NCI-H82 treated with DMSO at 0.1 percent for 48 hours (cell line): ENCODE data around the gene EDC3.

ENCODE experiments used
- DNase-seq: peaks from one replicate; lab custom pipeline; 2025; ENCODE audit not compliant: unreplicated experiment; lab: John Stamatoyannopoulos, UW

Gene EDC3

DNA sequence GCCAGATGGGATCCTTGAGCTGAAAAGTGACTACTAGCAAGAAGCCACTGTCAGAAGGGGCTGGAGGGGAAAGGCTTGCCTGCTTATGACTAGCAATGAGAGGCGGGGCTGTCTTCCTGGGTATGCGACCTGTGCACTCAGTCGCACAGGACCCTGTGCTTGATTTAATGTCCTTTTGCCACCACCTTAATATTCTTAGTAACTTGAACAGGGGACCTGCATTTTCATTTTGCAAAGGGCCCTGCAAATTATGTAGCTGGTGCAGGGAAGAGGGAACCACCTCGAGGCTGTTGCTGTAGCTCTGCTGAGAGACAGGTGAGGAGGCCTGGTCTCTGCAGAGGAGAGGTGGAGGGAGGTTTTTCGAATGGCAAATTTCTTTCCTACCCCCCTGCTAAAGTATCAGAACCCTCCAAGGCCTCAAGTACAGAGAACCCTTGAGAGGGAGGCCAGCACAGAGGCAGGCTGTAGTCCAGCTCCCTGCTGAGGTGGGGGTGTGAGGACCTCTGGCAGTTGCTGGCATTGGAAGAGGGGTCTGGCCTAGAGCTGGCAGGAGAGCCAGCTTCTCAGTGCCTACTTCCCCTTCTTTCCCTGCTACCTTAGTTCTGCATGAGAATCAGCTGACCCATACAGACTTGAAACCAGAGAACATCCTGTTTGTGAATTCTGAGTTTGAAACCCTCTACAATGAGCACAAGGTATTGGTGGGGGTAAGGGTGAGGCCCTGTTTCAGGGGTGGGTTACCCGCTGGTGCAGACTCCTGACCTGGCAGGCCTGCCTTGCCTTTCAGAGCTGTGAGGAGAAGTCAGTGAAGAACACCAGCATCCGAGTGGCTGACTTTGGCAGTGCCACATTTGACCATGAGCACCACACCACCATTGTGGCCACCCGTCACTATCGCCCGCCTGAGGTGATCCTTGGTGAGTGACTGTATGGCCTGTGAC, 68.8 kb downstream of the EDC3 start:
- no peak for DNase-seq

DNA sequence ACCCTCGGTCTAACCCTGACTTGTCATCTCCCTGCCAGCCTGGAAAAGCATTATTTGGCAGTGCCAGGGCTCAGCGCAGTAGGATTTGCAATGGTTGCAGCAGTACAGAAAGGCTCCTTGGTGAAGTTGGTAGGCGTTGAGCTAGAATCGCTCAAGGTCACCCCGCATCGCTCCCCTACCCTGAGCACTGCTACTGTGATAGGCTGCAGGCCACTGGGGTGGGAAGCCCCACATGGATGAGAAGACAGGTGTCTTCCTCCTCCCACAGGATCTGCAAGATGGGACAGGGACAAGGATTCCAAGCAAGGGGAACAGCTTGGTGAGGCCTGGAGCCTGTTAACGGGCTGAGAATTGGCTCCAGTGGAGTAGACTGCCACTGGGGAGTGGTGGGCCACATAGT, 69.5 kb downstream of the EDC3 start:
- no peak for DNase-seq

DNA sequence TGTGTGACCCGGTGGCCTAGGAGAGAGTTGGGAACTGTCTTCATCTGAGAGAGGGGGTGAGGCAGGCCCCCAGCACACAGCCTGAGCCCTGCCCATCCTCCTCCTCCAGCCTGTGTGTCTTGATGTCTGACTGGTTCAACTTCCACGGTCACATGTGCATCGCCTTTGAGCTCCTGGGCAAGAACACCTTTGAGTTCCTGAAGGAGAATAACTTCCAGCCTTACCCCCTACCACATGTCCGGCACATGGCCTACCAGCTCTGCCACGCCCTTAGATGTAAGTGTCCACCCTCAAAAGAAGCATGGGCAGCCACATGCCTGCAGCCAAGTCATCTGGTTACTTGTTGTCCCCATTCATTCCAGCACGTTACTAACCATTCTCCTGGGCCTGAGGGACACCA, 70.1 kb downstream of the EDC3 start:
- no peak for DNase-seq

DNA sequence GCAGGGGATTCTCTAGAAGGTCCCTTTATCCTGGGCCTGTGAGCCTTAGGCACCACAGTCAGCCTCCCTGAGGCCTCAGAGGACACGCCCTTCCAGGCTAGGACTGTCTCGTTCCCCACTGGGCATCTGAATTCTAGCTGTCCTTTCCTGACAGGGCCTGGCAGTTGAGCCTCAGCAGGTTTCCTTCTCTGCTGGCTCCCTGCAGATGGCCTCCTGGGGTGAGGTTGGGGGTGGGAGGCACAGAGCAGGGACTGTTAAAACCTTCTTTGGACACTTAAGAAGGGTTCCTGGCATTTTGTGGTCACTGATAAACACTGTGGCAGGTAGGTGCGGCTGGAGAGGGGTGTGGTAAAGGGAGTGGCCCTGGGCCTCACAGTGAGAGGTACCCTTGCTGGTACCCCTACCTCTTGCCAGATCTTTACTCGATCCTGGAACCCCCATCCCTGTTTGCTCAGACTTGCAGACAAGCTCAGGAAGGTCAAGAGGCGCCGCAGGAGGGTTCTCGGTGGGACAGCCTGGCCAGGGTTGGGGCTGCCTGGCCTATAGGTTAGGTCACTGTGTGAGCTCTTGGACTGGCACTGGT, 71.7 kb downstream of the EDC3 start:
- no peak for DNase-seq

DNA sequence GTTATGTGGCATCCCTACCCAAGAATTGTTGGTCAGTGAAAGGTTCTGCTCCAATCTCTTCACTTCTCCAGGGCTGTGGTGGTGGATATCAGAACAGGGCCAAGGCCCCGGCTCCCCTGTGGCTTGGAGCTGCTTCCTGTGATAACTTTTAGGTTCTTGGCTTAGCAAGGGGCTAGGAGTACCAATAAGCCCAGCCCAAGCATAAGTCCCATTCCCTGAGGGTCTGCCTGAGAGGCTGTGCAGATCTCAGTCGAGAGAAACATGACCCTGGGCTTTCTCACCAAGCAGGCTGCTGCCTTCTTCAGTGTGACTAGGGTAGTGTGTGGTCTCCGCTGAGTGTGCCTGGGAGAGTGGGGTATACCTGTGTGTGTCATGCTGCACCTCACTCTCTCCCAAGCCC, 73.1 kb downstream of the EDC3 start:
- no peak for DNase-seq

DNA sequence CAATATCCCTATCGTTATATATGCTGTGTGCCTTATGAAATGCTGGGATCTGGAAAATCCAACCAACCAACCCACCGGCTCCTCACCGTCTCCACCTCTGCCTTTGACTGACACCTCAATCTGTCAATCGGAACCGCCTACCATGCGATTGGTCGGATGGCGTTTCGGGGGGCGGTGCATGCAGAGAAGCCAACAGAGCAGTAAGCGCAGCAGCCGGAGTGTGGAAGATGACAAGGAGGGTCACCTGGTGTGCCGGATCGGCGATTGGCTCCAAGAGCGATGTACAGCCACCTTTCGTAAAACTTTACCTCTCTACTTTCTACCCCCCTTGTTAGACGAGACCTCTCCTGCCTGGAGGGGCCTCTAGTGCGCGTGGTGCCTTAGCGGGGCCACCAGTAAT, 73.9 kb downstream of the EDC3 start:
- DNase-seq: no peak

DNA sequence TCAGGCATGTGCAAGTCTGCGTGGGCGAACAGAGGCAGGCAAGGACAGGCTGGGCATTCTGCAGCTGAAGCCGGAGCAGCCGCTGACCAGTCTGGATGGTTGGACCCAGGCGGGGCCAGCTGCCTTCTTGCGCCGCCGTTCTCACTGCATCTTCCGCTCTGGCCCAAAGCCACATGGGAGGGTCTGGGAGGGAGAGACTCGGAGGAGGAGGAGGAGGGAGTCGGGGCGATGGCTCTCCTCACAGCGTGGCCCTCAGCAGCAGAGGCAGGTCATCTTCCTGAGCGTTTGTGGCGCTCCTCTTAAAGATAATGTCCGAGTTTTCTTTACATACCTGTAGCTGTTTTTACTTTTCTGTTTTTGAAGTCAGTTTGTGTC, 74.3 kb downstream of the EDC3 start:
- no peak for DNase-seq

DNA sequence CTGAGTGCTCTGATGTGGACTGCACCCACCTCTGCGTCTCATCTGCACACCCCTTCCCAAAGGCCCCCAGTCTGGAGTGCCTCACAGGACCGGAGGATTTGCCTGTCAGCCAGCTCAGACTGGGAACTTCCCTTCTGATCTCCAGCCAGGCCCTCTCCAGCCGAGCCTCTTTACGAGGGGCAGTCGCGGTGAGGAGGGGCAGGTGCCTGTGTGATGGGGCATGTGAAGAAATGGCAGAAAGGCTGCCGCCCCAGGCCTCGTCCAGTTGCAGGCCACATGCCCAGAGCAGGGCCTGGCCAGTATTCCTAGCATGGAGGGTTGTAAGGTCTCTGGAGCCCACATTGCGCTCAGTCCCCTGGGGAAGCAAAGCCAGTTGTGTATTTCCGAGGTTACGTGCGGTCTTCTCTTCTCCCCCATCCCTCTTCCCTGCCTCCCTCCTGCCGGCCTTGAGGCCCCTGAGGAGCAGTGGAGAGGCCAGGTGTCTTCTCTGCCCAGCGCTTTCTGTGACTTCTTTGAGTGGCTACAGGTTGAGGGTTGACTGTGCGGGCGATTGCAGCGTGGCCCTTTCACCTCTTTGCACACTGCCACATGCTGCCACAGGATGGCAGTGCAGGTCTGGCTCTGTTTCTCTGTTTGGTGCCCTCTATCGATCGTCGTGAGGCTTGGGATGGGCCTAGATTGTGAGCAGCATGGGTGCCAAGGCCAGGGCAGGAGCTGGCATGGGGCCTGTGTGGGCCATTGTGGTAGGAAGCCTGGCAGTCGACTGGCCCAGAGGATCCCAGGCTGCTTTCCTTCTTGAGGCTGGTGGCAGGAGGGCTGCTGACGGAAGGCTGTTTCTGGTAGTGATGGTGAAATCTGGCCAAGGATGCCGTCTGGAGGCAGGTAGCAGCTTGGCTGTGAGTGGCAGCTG, 74.9 kb downstream of the EDC3 start:
- DNase-seq: peak; percentile 41

DNA sequence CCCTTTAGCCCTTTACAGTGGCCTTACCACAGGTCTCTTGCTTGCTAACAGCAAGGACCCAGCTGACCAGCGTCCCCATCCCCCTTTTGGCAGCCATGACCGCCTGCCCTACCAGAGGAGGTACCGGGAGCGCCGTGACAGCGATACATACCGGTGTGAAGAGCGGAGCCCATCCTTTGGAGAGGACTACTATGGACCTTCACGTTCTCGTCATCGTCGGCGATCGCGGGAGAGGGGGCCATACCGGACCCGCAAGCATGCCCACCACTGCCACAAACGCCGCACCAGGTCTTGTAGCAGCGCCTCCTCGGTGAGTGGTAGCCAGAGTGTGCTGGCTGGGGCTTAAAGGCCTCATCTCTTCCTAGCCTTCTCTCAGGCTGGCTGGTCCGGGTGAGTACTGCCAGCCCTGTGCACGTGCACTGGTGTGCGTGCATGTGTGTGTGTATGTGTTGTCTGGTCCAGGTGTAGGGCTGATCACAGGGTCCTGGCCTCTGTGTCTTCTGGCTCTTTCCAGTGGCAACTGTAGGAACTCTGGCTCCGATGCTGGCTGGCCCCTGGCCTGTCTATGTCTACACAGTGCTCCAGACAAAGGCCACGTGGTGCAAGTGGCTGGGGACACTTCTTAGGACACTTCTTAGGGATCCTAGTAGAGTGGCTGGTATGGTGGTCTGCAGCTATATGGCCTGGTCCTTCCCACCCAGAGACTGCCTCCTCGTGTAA, 75.7 kb downstream of the EDC3 start:
- no peak for DNase-seq

DNA sequence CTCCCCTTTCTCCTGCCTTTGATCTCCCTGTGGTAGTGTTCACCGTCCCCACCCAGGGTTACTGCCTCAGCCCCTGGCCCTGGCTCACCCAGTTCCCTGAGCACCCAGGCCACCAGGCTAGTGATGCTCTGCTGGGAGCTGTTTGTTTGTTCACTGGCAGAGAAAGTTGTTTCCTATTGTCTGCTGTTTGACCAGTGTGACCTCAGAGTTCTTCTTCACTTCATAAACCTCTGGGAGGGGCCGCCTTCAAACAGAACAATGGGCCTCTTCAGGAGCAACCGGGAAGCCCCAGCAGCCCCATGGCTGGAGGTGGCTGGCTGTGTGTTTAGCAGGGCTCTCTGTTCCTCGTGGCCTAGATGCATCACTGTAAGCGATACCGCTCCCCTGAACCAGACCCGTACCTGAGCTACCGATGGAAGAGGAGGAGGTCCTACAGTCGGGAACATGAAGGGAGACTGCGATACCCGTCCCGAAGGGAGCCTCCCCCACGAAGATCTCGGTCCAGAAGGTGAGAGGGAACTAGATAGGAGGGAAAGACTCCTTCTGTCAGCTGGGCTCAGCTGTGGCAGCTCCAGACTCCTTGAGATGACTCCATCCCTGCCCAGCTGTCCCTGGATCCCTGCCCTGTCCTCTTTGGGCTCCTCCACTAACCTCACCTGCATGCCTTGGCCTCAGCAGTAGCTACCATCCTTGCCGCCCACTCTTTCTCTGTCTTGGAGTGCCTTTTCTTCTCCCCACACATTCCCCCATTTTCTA, 76.8 kb downstream of the EDC3 start:
- DNase-seq: no peak

DNA sequence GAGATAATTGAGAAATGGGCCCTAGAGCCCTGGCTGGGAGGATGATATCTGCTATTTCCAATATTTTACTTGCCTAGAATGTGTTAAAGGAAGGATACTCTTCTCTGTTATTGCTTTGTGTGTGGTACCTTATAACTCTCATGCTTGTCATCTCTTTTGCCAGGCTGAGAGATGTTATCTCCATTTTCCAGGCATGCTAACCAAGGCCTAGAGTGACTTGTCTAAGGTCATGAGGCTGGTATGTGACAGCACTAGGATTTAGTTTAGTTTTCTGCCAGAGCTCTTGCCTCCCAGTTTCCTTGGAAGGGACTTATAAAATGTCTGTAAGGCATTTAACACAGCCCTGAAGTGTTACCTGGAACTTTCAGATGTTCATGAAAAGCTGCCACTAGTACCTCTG, 78.8 kb downstream of the EDC3 start:
- DNase-seq: no peak

DNA sequence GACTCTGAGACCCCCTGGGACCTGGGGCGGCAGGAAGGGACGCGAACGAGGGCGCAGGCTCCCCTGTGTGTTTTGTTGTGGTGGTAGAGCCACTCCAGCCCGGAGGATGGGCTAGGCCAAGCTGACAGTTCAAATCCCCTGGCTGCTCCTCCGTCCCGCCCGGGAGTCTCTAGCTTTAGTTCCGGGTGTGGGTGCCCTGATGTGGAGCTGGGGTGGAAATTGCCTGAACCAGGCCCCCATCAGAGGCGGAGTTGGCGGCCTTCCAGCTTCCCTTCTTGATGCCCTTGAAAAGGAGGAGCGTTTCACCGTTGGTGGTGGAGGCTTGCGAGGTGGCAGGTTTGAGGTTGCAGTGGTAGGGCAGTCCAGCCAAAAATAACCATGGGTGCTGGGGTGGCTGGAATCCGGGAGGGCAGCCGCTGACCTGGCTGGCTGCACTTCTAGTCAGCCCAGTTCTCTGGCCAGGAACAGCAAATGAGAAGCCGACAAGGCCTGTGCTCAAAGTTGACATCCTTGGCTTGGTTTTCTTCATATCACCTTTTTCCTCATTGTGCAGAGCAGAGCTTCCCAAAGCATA, 79.4 kb downstream of the EDC3 start:
- DNase-seq: no peak

DNA sequence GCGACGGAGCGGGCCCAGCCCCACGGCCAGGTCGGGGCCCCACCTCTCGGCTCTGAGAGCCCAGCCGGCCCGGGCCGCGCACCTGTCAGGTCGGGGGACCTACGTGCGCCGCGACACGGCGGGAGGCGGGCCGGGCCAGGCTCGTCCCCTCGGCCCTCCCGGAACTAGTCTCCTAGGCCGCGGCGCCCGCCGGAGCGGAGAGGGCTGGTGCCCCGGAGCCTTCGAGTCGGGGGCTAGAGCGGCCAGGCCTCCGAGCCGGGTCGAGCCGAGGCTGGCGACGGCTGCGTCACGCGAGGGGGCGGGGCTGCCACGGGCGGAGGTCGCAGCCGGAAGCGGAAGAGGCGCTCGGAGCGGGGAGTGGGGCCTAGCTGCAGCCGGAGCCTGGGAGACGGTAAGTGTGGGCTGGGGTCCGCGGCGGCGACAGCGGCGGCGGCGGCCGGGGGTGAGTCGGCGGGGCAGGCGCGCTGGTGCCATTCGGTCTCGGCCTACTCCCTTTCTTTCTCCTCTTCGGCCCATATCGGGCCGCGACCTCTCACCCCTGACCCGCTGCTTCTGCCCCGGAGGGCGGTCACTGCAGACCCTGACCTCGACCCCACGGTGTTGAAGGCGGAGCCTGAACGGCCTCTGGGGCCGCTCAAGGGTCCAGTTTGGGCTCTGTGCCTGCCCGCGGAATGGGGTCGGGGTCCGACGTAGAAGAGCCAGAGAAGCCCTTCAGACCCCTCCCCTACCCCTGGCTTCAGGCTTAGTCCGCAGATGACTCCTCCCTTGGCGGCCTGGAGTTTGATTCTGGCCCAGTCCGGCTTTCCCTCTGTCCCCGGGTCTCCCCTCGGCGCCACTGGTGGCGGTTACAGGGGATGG, 80.1 kb downstream of the EDC3 start, which contains the start of gene CLK3:
Gene CLK3 (plus strand): TSS at position 329 of the 858 bp plus-strand sequence. CDS start 3,361 bp downstream, outside the sequence.
- peak; percentile 89 for DNase-seq

DNA sequence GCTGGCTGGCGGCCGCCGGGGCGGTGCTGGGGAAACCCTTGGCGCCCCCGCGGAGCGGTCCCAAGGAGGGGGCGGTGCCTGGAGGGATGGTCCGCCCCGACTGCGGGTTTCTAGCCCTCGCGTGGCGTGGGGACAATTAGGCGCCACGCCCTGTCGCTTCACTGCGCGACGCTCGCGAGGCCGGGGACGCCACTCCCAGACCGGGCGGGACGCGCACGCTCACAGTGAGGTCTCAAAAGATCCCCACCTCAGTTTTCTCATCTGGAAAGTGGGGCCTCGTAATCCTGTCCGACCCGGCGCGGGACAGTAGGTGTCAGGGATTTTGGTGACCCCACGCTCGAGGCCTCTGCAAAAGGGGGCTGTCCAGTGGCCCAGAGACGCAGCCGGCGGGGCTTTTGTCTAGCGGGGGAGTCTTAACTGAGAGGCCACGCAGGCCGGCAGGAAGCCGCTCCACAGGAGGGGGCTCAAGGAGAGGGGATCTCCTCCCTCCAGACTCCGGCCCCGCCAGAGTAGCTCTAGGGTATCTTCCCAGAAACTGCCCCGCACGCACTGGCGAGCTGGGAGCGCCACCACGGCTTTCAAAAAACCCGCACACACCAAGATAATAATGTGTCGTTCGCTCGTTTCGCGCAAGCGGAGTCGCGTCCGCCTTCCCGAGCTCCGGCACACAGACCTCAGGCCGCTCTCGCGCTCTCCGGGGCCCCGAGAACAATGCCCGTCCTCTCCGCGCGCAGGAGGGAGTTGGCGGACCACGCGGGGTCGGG, 80.9 kb downstream of the EDC3 start:
- DNase-seq: peak; percentile 42

DNA sequence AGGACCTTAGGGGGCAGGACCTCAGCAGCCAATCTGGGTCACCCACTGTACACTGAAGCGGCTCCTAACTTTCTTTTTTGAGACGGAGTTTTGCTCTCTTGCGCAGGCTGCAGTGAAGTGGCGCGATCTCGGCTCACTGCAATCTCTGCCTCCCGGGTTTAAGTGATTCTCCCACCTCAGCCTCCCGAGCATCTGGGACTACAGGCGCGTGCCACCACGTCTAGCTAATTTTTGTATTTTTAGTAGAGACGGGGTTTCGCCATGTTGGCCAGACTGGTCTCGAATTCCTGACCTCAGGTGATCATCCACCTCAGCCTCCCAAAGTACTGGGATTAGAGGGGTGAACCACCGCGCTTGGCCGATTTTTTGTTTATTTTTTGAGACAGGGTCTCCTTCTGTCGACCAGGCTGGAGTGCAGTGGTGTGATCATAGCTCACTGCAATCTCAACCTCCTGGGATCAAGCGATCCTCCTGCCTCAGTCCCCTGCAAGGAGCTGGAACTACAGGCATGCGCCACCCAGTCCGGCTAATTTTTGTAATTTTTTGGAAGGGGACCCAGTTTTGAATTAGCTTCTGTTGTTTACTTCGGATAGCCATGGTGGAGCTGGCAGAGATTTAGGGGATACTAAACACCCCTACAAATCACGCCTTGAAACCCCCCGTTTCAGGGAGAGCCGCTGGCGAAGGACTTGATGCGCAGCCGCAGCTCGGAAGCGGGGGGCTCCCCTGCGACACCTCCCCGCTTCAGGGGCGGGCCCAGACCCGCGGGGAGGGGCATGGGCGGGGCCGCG, 81.7 kb downstream of the EDC3 start:
- no peak for DNase-seq

DNA sequence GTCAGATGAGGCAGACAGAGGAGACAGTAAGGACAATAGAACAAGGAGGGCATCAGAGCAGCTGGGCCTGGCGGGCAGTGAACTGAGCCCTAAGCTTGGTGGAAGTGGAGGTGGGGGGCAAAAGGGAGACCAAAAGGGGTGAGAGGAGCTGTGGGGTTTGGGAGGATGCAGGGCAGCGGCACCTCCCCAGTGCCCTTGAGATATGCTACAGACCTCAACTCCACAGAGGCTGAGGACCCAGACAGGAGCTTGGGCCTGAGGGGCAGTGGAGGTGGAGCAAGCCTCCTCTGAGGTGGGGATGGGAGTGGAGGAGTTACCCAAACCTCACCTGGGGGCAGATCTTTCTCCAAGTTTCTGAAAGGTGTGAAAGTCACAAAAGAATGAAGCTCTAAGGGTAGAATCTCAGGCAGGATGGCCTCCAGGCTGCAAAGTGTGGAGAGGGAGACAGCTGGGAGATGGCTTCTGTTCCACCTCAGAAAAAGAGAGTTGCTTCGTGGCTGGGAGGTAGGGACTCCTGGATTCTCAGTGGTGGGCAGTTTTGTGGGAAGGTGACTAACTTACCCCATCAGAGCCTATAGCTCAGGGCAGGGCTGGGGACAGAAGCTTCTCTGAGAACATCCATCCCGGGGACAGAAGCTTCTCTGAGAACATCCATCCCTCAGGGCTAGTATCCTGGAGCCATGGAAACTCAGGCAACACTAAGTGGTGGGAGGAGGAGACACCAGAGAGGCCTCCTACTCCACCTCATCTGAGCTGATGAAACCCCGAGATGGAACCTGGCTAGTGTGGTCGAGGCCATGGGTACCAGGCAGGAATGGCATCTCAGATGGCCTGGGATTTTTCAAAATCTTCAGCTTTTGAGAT, 82.5 kb downstream of the EDC3 start:
- DNase-seq: no peak
